ENCODE measurements around the gene COX7A2.

COX7A2 gene

GRCh38 chr6:75196081-75196687 lies 47.4 kb downstream of the COX7A2 start:
- no peak for DNase-seq

GRCh38 chr6:75188221-75188925 lies 55.2 kb downstream of the COX7A2 start:
- DNase-seq: no peak

Measured in NCI-H446 (cell line).